Measurements from ENCODE around the gene SMG1. TPM values are rescaled to one million over a fixed set of nuclear protein-coding genes. Genes with fewer than 3 reads are reported as not detected.

SMG1 gene
- total and polyA plus RNA-seq, 2 of the 13 experiments (the other 11 are each of a cell fraction or from before 2014, with no cell fraction given): 48.7 to 53.7 TPM

- TF ChIP-seq ZBTB4 (CRISPR knock-in tag; IDR thresholded peaks at IDR 0.05; ENCODE audit: borderline replicate concordance) (no peak), KDM1A (CRISPR knock-in tag; IDR thresholded peaks at IDR 0.05) (peak; percentile 91), KAT7 (CRISPR knock-in tag; IDR thresholded peaks at IDR 0.05; ENCODE audit: borderline replicate concordance) (no peak), ZNF530 (CRISPR knock-in tag; IDR thresholded peaks at IDR 0.05; ENCODE audit: low read depth) (no peak), ZNF296 (CRISPR knock-in tag; conservative IDR thresholded peaks at IDR 0.05) (no peak), MTF1 (CRISPR knock-in tag; IDR thresholded peaks at IDR 0.05) (no peak), ZNF264 (CRISPR knock-in tag; IDR thresholded peaks at IDR 0.05) (0 out of 2 replicates have a peak, but pooled peaks have one; percentile 37), ZHX1 (CRISPR knock-in tag; IDR thresholded peaks at IDR 0.05; ENCODE audit: low read depth) (no peak), ZSCAN29 (CRISPR knock-in tag; conservative IDR thresholded peaks at IDR 0.05) (no peak), ZBTB33 (CRISPR knock-in tag; IDR thresholded peaks at IDR 0.05) (no peak; the same call in 1 of the 2 replicates), POGK (CRISPR knock-in tag; conservative IDR thresholded peaks at IDR 0.05) (0 out of 2 replicates have a peak, but pooled peaks have one; percentile 31), ONECUT2 (CRISPR knock-in tag; IDR thresholded peaks at IDR 0.05) (no peak), ZNF281 (CRISPR knock-in tag; IDR thresholded peaks at IDR 0.05; ENCODE audit: borderline replicate concordance) (no peak)
Observed at GRCh38 chr16:18936727-18937340, 10.6 kb upstream of the SMG1 start (continued).
